Measurements from ENCODE around the gene SORBS1.

GRCh38 chr10:95477175-95477520 is 84.0 kb downstream of the SORBS1 start:
- TF ChIP-seq CTCF (conservative IDR thresholded peaks at IDR 0.05) (no peak), ZFX (IDR thresholded peaks at IDR 0.05) (no peak)

All from C4-2B (cell line).